Brain microvascular endothelial cell (primary cell): Measurements from ENCODE around the gene ELK4.

Experiments
- DNase-seq: peaks from one replicate; pipeline ENCODE4 v3.0.0-alpha.2; 2020
- H3K27ac ChIP-seq: fragments of 250-450 bp; sonication (Bioruptor Pico); 2 replicates; pipeline ENCODE4 v1.5.1; 2020; ENCODE audit warnings: mild to moderate bottlenecking, moderate library complexity
- H3K27me3 ChIP-seq: fragments of 250-450 bp; sonication (Bioruptor Pico); replicated peaks from 2 replicates; pipeline ENCODE4 v1.5.1; 2020; ENCODE audit warnings: mild to moderate bottlenecking
- H3K36me3 ChIP-seq: fragments of 250-450 bp; sonication (Bioruptor Pico); replicated peaks from 2 replicates; pipeline ENCODE4 v1.5.1; 2020; ENCODE audit warnings: mild to moderate bottlenecking
- H3K4me3 ChIP-seq: 2 replicates; pipeline ENCODE4 v1.5.1; 2011; ENCODE audit warnings: low read depth, mild to moderate bottlenecking, control low read depth, low read length, moderate library complexity
- CTCF ChIP-seq: IDR thresholded peaks from 2 replicates; pipeline ENCODE4 v1.5.1; 2011; ENCODE audit warnings: low read depth, mild to moderate bottlenecking, moderate library complexity, low read length, control low read depth, inconsistent platforms; ENCODE audit errors: missing control alignments
- in situ Hi-C: cut with HindIII; loops from 2 replicates; pipeline ENCODE4 v1.10.0; 2017; ENCODE audit warnings: low sequenced_read_pairs, low pct_ligation_motif_present

Gene ELK4

GRCh38 chr1:205598841-205599668 lies 32.8 kb downstream of the ELK4 start:
- no peak overlapping the region for H3K4me3 ChIP-seq
- H3K27me3 ChIP-seq = no peaks in the 10 kb centered on the region
- peak overlapping the region; percentile 63 for H3K27ac ChIP-seq
- H3K36me3 ChIP-seq = no peaks in the 10 kb centered on the region
- peak; percentile 85 for DNase-seq
- no peak for TF ChIP-seq CTCF
- in situ Hi-C loops = no loop called here

GRCh38 chr1:205597691-205598314 lies 34.0 kb downstream of the ELK4 start:
- Histone ChIP-seq H3K36me3 (no peaks in the 10 kb centered on the region), H3K27ac (no peak overlapping the region), H3K4me3 (no peak overlapping the region), H3K27me3 (no peaks in the 10 kb centered on the region)
- no peak for TF ChIP-seq CTCF
- DNase-seq = no peak
- in situ Hi-C loops = no loop called here

- no peak for DNase-seq
- no peak overlapping the region for H3K4me3 ChIP-seq
- H3K27ac ChIP-seq = no peak overlapping the region
- no peak for TF ChIP-seq CTCF
- no peaks in the 10 kb centered on the region for H3K27me3 ChIP-seq
- H3K36me3 ChIP-seq = no peaks in the 10 kb centered on the region
- in situ Hi-C loops = no loop called here
These were observed 34.9 kb downstream of the ELK4 start for GRCh38 chr1:205596876-205597275.

GRCh38 chr1:205595861-205596260 lies 36.0 kb downstream of the ELK4 start:
- in situ Hi-C loops = no loop called here

GRCh38 chr1:205595435-205595834 lies 36.4 kb downstream of the ELK4 start:
- no peak for DNase-seq
- in situ Hi-C loops = no loop called here
- no peak overlapping the region for H3K27ac ChIP-seq

More at GRCh38 chr1:205595861-205596260, 36.0 kb downstream of the ELK4 start:
- H3K27me3 ChIP-seq = no peaks in the 10 kb centered on the region
- no peak for DNase-seq
- no peak overlapping the region for H3K27ac ChIP-seq
- no peaks in the 10 kb centered on the region for H3K36me3 ChIP-seq
- H3K4me3 ChIP-seq = no peak overlapping the region
- no peak for TF ChIP-seq CTCF

More at GRCh38 chr1:205595435-205595834, 36.4 kb downstream of the ELK4 start:
- no peak for TF ChIP-seq CTCF
- Histone ChIP-seq H3K36me3 (no peaks in the 10 kb centered on the region), H3K4me3 (no peak overlapping the region), H3K27me3 (no peaks in the 10 kb centered on the region)
